ENCODE results near the gene SHISA3.

Gene SHISA3

DNA sequence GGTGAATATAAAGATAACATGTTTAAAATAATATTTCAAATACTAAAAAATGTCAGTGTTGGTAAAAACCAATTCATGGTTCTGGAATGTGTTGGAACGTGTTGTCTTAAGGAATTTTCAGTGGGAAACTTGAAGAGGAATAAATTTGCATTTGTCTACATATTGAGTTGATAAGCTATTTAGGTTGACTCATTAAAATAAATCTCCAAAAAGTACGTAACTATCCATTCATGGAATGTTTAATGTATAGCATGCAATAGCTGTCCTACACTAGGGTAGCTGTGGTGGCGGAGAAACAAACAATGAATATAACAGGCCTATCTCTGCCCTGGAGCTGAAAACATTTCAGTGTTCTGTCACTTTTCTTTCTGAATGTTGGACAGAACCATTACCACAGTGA, 20.3 kb downstream of the SHISA3 start:
- no peak overlapping the region for H3K4me3 ChIP-seq (ENCODE audit: low read depth, low read length)
- H3K27ac ChIP-seq (ENCODE audit: extremely low read depth, low read depth, low read length): no peak overlapping the region
- ChIA-PET POLR2A (no interaction called here), CTCF (no interaction called here)
- H3K36me3 ChIP-seq (ENCODE audit: control insufficient read depth in 2 of 2, insufficient read depth in 1 of 2, low read length in 2 of 2): peaks cover 0 to 7% of the 10 kb centered on the region in 2 experiments; a peak in 1 of 3 replicates
- no peaks in the 10 kb centered on the region for H3K9me3 ChIP-seq (ENCODE audit: control insufficient read depth, insufficient read depth, low read depth, low read length)
- TF ChIP-seq ZNF23 (tag by site-specific recombination; IDR thresholded peaks at IDR 0.05; ENCODE audit: borderline replicate concordance): no peak
- TF ChIP-seq, protein P1, sequence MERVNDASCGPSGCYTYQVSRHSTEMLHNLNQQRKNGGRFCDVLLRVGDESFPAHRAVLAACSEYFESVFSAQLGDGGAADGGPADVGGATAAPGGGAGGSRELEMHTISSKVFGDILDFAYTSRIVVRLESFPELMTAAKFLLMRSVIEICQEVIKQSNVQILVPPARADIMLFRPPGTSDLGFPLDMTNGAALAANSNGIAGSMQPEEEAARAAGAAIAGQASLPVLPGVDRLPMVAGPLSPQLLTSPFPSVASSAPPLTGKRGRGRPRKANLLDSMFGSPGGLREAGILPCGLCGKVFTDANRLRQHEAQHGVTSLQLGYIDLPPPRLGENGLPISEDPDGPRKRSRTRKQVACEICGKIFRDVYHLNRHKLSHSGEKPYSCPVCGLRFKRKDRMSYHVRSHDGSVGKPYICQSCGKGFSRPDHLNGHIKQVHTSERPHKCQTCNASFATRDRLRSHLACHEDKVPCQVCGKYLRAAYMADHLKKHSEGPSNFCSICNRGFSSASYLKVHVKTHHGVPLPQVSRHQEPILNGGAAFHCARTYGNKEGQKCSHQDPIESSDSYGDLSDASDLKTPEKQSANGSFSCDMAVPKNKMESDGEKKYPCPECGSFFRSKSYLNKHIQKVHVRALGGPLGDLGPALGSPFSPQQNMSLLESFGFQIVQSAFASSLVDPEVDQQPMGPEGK (tag by site-specific recombination; IDR thresholded peaks at IDR 0.05): no peak
- no peak for TF ChIP-seq ZFP69B (tag by site-specific recombination; IDR thresholded peaks at IDR 0.05)
- TF ChIP-seq KLF8 (tag by site-specific recombination; IDR thresholded peaks at IDR 0.05): no peak
- no peak for TF ChIP-seq ZNF626 (tag by site-specific recombination; IDR thresholded peaks at IDR 0.05)
- TF ChIP-seq, protein P2, sequence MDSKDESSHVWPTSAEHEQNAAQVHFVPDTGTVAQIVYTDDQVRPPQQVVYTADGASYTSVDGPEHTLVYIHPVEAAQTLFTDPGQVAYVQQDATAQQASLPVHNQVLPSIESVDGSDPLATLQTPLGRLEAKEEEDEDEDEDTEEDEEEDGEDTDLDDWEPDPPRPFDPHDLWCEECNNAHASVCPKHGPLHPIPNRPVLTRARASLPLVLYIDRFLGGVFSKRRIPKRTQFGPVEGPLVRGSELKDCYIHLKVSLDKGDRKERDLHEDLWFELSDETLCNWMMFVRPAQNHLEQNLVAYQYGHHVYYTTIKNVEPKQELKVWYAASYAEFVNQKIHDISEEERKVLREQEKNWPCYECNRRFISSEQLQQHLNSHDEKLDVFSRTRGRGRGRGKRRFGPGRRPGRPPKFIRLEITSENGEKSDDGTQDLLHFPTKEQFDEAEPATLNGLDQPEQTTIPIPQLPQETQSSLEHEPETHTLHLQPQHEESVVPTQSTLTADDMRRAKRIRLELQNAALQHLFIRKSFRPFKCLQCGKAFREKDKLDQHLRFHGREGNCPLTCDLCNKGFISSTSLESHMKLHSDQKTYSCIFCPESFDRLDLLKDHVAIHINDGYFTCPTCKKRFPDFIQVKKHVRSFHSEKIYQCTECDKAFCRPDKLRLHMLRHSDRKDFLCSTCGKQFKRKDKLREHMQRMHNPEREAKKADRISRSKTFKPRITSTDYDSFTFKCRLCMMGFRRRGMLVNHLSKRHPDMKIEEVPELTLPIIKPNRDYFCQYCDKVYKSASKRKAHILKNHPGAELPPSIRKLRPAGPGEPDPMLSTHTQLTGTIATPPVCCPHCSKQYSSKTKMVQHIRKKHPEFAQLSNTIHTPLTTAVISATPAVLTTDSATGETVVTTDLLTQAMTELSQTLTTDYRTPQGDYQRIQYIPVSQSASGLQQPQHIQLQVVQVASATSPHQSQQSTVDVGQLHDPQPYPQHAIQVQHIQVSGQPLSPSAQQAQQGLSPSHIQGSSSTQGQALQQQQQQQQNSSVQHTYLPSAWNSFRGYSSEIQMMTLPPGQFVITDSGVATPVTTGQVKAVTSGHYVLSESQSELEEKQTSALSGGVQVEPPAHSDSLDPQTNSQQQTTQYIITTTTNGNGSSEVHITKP (tag by site-specific recombination; IDR thresholded peaks at IDR 0.05): no peak
- no peak for TF ChIP-seq ZEB2 (tag by site-specific recombination; IDR thresholded peaks at IDR 0.05)
- TF ChIP-seq SCRT2 (tag by site-specific recombination; IDR thresholded peaks at IDR 0.05): no peak
- TF ChIP-seq, protein P3, sequence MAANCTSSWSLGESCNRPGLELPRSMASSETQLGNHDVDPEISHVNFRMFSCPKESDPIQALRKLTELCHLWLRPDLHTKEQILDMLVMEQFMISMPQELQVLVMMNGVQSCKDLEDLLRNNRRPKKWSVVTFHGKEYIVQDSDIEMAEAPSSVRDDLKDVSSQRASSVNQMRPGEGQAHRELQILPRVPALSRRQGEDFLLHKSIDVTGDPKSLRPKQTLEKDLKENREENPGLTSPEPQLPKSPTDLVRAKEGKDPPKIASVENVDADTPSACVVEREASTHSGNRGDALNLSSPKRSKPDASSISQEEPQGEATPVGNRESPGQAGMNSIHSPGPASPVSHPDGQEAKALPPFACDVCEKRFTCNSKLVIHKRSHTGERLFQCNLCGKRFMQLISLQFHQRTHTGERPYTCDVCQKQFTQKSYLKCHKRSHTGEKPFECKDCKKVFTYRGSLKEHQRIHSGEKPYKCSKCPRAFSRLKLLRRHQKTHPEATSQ (tag by site-specific recombination; IDR thresholded peaks at IDR 0.05): no peak
- TF ChIP-seq ZNF548 (tag by site-specific recombination; IDR thresholded peaks at IDR 0.05): no peak
- no peak for TF ChIP-seq ZNF184 (tag by site-specific recombination; IDR thresholded peaks at IDR 0.05)
- TF ChIP-seq, protein P4, sequence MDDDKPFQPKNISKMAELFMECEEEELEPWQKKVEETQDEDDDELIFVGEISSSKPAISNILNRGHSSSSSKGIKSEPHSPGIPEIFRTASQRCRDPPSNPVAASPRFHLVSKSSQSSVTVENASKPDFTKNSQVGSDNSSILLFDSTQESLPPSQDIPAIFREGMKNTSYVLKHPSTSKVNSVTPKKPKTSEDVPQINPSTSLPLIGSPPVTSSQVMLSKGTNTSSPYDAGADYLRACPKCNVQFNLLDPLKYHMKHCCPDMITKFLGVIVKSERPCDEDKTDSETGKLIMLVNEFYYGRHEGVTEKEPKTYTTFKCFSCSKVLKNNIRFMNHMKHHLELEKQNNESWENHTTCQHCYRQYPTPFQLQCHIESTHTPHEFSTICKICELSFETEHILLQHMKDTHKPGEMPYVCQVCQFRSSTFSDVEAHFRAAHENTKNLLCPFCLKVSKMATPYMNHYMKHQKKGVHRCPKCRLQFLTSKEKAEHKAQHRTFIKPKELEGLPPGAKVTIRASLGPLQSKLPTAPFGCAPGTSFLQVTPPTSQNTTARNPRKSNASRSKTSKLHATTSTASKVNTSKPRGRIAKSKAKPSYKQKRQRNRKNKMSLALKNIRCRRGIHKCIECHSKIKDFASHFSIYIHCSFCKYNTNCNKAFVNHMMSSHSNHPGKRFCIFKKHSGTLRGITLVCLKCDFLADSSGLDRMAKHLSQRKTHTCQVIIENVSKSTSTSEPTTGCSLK (tag by site-specific recombination; IDR thresholded peaks at IDR 0.05): no peak
- TF ChIP-seq ZSCAN23 (tag by site-specific recombination; IDR thresholded peaks at IDR 0.05): no peak
- TF ChIP-seq, protein P5, sequence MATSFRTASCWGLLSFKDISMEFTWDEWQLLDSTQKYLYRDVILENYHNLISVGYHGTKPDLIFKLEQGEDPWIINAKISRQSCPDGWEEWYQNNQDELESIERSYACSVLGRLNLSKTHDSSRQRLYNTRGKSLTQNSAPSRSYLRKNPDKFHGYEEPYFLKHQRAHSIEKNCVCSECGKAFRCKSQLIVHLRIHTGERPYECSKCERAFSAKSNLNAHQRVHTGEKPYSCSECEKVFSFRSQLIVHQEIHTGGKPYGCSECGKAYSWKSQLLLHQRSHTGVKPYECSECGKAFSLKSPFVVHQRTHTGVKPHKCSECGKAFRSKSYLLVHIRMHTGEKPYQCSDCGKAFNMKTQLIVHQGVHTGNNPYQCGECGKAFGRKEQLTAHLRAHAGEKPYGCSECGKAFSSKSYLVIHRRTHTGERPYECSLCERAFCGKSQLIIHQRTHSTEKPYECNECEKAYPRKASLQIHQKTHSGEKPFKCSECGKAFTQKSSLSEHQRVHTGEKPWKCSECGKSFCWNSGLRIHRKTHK (tag by site-specific recombination; IDR thresholded peaks at IDR 0.05): no peak
- no peak for TF ChIP-seq ZNF530 (tag by site-specific recombination; IDR thresholded peaks at IDR 0.05; ENCODE audit: low read depth)
- no peak for TF ChIP-seq ZXDB (tag by site-specific recombination; IDR thresholded peaks at IDR 0.05)
- TF ChIP-seq ZNF202 (tag by site-specific recombination; IDR thresholded peaks at IDR 0.05; ENCODE audit: borderline replicate concordance): no peak
- TF ChIP-seq ZNF266 (tag by site-specific recombination; IDR thresholded peaks at IDR 0.05; ENCODE audit: low read depth): no peak
- TF ChIP-seq, protein P6, sequence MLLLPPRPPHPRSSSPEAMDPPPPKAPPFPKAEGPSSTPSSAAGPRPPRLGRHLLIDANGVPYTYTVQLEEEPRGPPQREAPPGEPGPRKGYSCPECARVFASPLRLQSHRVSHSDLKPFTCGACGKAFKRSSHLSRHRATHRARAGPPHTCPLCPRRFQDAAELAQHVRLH (tag by site-specific recombination; IDR thresholded peaks at IDR 0.05): no peak
- H3K4me1 ChIP-seq (ENCODE audit: control insufficient read depth, insufficient read depth, low read length): no peaks in the 10 kb centered on the region
